DND-41 (cell line): ENCODE data around the gene ZNF146.

Source experiments
- ATAC-seq: fragments of 200-7000 bp; cut with Tn5 transposase; 3 replicates; pipeline ENCODE4 v1.9.1; 2021; ENCODE audit warnings: low read depth; ENCODE audit not compliant: insufficient read depth
- DNase-seq: peaks from one replicate; pipeline ENCODE4 v3.0.0-alpha.2; 2020
- H2AFZ ChIP-seq: 2 replicates; pipeline ENCODE4 v1.6.0; 2012; ENCODE audit warnings: low read depth, low read length
- H3K27ac ChIP-seq: 2 replicates; pipeline ENCODE4 v1.5.1; 2012; ENCODE audit warnings: low read length, inconsistent platforms
- H3K27me3 ChIP-seq: fragments of 200-600 bp; sonication (generic); 2 replicates; pipeline ENCODE4 v1.6.0; 2012; ENCODE audit warnings: low read length, mild to moderate bottlenecking, inconsistent platforms; ENCODE audit not compliant: insufficient read depth, poor library complexity
- H3K36me3 ChIP-seq: 2 replicates; pipeline ENCODE4 v1.5.1; 2012; ENCODE audit warnings: low read length, inconsistent platforms; ENCODE audit not compliant: insufficient read depth
- H3K4me1 ChIP-seq: 2 replicates; pipeline ENCODE4 v1.5.1; 2012; ENCODE audit warnings: mild to moderate bottlenecking, low read length; ENCODE audit not compliant: insufficient read depth
- H3K4me2 ChIP-seq: 2 replicates; pipeline ENCODE4 v1.6.0; 2012; ENCODE audit warnings: mild to moderate bottlenecking, moderate library complexity, low read length, inconsistent platforms; ENCODE audit not compliant: insufficient read depth
- H3K4me3 ChIP-seq, 2 experiments: fragments of 200-600 bp in 1 of 2; shearing (Covaris generic) in 1 of 2; 2 replicates each; pipeline ENCODE4 v1.5.1; 2012 to 2016; ENCODE audit warnings: inconsistent platforms in 2 of 2, low read length in 2 of 2, mild to moderate bottlenecking in 2 of 2, low read depth in 1 of 2, moderate library complexity in 1 of 2
- H3K79me2 ChIP-seq: 2 replicates; pipeline ENCODE4 v1.6.0; 2012; ENCODE audit warnings: low read length, inconsistent platforms; ENCODE audit not compliant: insufficient read depth
- H3K9ac ChIP-seq: 2 replicates; pipeline ENCODE4 v1.6.0; 2012; ENCODE audit warnings: low read depth, mild to moderate bottlenecking, inconsistent platforms, low read length, moderate library complexity
- H3K9me3 ChIP-seq: 2 replicates; pipeline ENCODE4 v1.5.1; 2012; ENCODE audit warnings: low read length, moderate library complexity, mild to moderate bottlenecking, inconsistent platforms; ENCODE audit not compliant: insufficient read depth, severe bottlenecking
- H4K20me1 ChIP-seq: 2 replicates; pipeline ENCODE4 v1.6.0; 2012; ENCODE audit warnings: low read length; ENCODE audit not compliant: insufficient read depth
- CTCF ChIP-seq: IDR thresholded peaks from 2 replicates; pipeline ENCODE4 v1.5.1; 2012; ENCODE audit warnings: borderline replicate concordance, low read length, moderate library complexity, mild to moderate bottlenecking; ENCODE audit not compliant: poor library complexity, severe bottlenecking; ENCODE audit errors: extremely low read depth
- EZH2 ChIP-seq: IDR thresholded peaks from 3 replicates; pipeline ENCODE4 v1.6.1; 2012; ENCODE audit warnings: borderline replicate concordance, low read depth, mild to moderate bottlenecking, moderate library complexity, low read length, inconsistent platforms; ENCODE audit not compliant: severe bottlenecking

ZNF146 gene

GRCh38 chr19:36215276-36216123 is 594 bp downstream of the ZNF146 start:
- Histone ChIP-seq H2AFZ (peak overlapping the region; percentile 96), H3K4me3 (peak overlapping the region; percentile 70 to 78)

GRCh38 chr19:36221474-36221873 is 6.6 kb downstream of the ZNF146 start:
- TF ChIP-seq EZH2 = no peak
- no peak for TF ChIP-seq CTCF
- no peaks in the 10 kb centered on the region for H3K27me3 ChIP-seq
- peaks cover 98% of the 10 kb centered on the region for H3K79me2 ChIP-seq
- H3K4me2 ChIP-seq = no peak overlapping the region
- H3K9ac ChIP-seq = no peak overlapping the region
- DNase-seq (no peak), ATAC-seq (no peak)
- no peaks in the 10 kb centered on the region for H3K9me3 ChIP-seq
- H3K27ac ChIP-seq = no peak overlapping the region
- no peak overlapping the region for H2AFZ ChIP-seq
- no peak overlapping the region for H3K4me3 ChIP-seq
- peaks cover 42% of the 10 kb centered on the region for H3K4me1 ChIP-seq
- H4K20me1 ChIP-seq = peaks cover 73% of the 10 kb centered on the region
- H3K36me3 ChIP-seq = peaks cover 72% of the 10 kb centered on the region

More at GRCh38 chr19:36215276-36216123, 594 bp downstream of the ZNF146 start:
- Histone ChIP-seq H3K36me3 (peaks cover 28% of the 10 kb centered on the region), H3K9ac (peak overlapping the region; percentile 88), H3K27me3 (no peaks in the 10 kb centered on the region), H3K79me2 (peaks cover 71% of the 10 kb centered on the region), H4K20me1 (peaks cover 26% of the 10 kb centered on the region), H3K9me3 (peaks cover 2% of the 10 kb centered on the region), H3K4me2 (peak overlapping the region; percentile 85), H3K4me1 (peaks cover 52% of the 10 kb centered on the region), H3K27ac (peak overlapping the region; percentile 96)
- no peak for TF ChIP-seq EZH2
- ATAC-seq = peak; percentile 28
- DNase-seq = peak; percentile 22

GRCh38 chr19:36222503-36222902 is 7.6 kb downstream of the ZNF146 start:
- no peaks in the 10 kb centered on the region for H3K9me3 ChIP-seq

More at GRCh38 chr19:36222503-36222902, 7.6 kb downstream of the ZNF146 start:
- Histone ChIP-seq H3K4me3 (no peak overlapping the region), H3K27me3 (no peaks in the 10 kb centered on the region), H3K79me2 (peaks cover 98% of the 10 kb centered on the region), H3K4me2 (no peak overlapping the region), H2AFZ (no peak overlapping the region), H4K20me1 (peaks cover 70% of the 10 kb centered on the region), H3K4me1 (peaks cover 32% of the 10 kb centered on the region), H3K27ac (no peak overlapping the region), H3K36me3 (peaks cover 74% of the 10 kb centered on the region), H3K9ac (no peak overlapping the region)
- TF ChIP-seq EZH2 (no peak), CTCF (no peak)
- DNase-seq (no peak), ATAC-seq (no peak)
